OCI-LY3 (cell line): ENCODE results near the gene RGS6.

ENCODE experiments used
- EZH2phosphoT487 ChIP-seq: fragments of 200-600 bp; shearing (Covaris generic); IDR thresholded peaks from 2 replicates; pipeline ENCODE4 v1.6.1; 2018; ENCODE audit warnings: antibody characterized with exemption, mixed run types, low read depth
- TF ChIP-seq, protein P1 (sequence below): fragments of 200-600, 300-600 bp; sonication (generic); IDR thresholded peaks from 2 replicates; pipeline ENCODE4 v1.5.1; 2014; ENCODE audit warnings: antibody characterized with exemption, low read length, low read depth

DNA sequence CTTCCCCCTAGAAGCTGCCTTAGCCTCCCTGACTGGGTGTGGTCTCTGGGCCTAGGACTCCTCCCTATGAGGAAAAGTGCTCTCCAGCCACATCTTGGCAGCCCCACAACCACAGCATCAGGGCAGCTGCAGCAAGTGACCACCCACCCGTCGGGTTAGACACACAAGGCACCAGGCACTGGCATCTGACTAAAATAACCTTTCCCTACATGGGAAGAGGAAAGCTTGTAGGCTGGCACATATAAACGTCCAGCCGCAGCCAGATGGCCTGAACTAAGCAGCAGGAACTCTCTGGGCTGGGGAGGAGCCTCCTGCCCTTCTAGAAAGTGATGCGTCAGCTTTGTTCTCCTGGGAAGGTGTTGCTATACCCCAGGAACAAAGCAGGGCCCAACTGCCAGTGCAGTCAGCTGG is 632.9 kb downstream of the RGS6 start:
- TF ChIP-seq, protein P1, sequence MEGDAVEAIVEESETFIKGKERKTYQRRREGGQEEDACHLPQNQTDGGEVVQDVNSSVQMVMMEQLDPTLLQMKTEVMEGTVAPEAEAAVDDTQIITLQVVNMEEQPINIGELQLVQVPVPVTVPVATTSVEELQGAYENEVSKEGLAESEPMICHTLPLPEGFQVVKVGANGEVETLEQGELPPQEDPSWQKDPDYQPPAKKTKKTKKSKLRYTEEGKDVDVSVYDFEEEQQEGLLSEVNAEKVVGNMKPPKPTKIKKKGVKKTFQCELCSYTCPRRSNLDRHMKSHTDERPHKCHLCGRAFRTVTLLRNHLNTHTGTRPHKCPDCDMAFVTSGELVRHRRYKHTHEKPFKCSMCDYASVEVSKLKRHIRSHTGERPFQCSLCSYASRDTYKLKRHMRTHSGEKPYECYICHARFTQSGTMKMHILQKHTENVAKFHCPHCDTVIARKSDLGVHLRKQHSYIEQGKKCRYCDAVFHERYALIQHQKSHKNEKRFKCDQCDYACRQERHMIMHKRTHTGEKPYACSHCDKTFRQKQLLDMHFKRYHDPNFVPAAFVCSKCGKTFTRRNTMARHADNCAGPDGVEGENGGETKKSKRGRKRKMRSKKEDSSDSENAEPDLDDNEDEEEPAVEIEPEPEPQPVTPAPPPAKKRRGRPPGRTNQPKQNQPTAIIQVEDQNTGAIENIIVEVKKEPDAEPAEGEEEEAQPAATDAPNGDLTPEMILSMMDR, result no peak
- TF ChIP-seq EZH2phosphoT487, result no peak
